ENCODE results near the gene ADRB1.

Gene ADRB1

GRCh38 chr10:114017873-114018272, 25.8 kb upstream of the ADRB1 start:
- DNase-seq (ENCODE audit: low read depth), result no peak
- no peak for TF ChIP-seq CTCF (IDR thresholded peaks at IDR 0.05; ENCODE audit: low read length, missing control alignments)
- H3K4me3 ChIP-seq (replicated peaks; ENCODE audit: low read depth, low read length), result no peak overlapping the region

GRCh38 chr10:114019226-114019625, 24.4 kb upstream of the ADRB1 start:
- DNase-seq (ENCODE audit: low read depth), result no peak
- H3K4me3 ChIP-seq (replicated peaks; ENCODE audit: low read depth, low read length), result no peak overlapping the region
- TF ChIP-seq CTCF (IDR thresholded peaks at IDR 0.05; ENCODE audit: low read length, missing control alignments), result no peak

- H3K4me3 ChIP-seq (replicated peaks; ENCODE audit: low read depth, low read length), result no peak overlapping the region
- no peak for DNase-seq (ENCODE audit: low read depth)
- TF ChIP-seq CTCF (IDR thresholded peaks at IDR 0.05; ENCODE audit: low read length, missing control alignments), result no peak
Measured at GRCh38 chr10:114021154-114021553, 22.5 kb upstream of the ADRB1 start.

- peak; percentile 38 for DNase-seq (ENCODE audit: low read depth)
- no peak for TF ChIP-seq CTCF (IDR thresholded peaks at IDR 0.05; ENCODE audit: low read length, missing control alignments)
- H3K4me3 ChIP-seq (replicated peaks; ENCODE audit: low read depth, low read length), result no peak overlapping the region
Measured at GRCh38 chr10:114021717-114022680, 21.7 kb upstream of the ADRB1 start.

GRCh38 chr10:114022766-114023597, 20.7 kb upstream of the ADRB1 start:
- DNase-seq (ENCODE audit: low read depth), result peak; percentile 72
- no peak overlapping the region for H3K4me3 ChIP-seq (replicated peaks; ENCODE audit: low read depth, low read length)
- no peak for TF ChIP-seq CTCF (IDR thresholded peaks at IDR 0.05; ENCODE audit: low read length, missing control alignments)

- no peak overlapping the region for H3K4me3 ChIP-seq (replicated peaks; ENCODE audit: low read depth, low read length)
- TF ChIP-seq CTCF (IDR thresholded peaks at IDR 0.05; ENCODE audit: low read length, missing control alignments), result no peak
- DNase-seq (ENCODE audit: low read depth), result peak; percentile 42
Measured at GRCh38 chr10:114024876-114025610, 18.6 kb upstream of the ADRB1 start.

All from fibroblast of pulmonary artery (primary cell).